Fibroblast of lung (primary cell): ENCODE measurements around the gene C2.

Experiments
- CTCF ChIP-seq, 2 donors: IDR thresholded peaks in 1 of 2; conservative IDR thresholded peaks in 1 of 2; 1 replicate in 1 of 2; 2 replicates in 1 of 2; pipeline ENCODE4 v1.5.1; 2011 to 2012; ENCODE audit warnings: low read length in 2 of 2, control low read depth in 1 of 2, inconsistent platforms in 1 of 2, low read depth in 1 of 2, mild to moderate bottlenecking in 1 of 2
- EZH2 ChIP-seq: IDR thresholded peaks from 2 replicates; pipeline ENCODE4 v1.5.1; 2012; ENCODE audit warnings: low read length, control low read depth, mild to moderate bottlenecking; ENCODE audit errors: missing control alignments

GRCh38 chr6:31935823-31936222 lies 8.3 kb downstream of the C2 start:
- TF ChIP-seq CTCF (conservative IDR thresholded peaks at IDR 0.05 in 1 of 2, IDR thresholded peaks at IDR 0.05 in 1 of 2; ENCODE audit: low read depth in 1 of 2, low read length in 2 of 2) (no peak), EZH2 (no peak)
